ENCODE measurements around the gene GAL3ST3.
A peak's percentile ranks its signal among the peaks of the same experiment; 100 is the strongest.

DNA sequence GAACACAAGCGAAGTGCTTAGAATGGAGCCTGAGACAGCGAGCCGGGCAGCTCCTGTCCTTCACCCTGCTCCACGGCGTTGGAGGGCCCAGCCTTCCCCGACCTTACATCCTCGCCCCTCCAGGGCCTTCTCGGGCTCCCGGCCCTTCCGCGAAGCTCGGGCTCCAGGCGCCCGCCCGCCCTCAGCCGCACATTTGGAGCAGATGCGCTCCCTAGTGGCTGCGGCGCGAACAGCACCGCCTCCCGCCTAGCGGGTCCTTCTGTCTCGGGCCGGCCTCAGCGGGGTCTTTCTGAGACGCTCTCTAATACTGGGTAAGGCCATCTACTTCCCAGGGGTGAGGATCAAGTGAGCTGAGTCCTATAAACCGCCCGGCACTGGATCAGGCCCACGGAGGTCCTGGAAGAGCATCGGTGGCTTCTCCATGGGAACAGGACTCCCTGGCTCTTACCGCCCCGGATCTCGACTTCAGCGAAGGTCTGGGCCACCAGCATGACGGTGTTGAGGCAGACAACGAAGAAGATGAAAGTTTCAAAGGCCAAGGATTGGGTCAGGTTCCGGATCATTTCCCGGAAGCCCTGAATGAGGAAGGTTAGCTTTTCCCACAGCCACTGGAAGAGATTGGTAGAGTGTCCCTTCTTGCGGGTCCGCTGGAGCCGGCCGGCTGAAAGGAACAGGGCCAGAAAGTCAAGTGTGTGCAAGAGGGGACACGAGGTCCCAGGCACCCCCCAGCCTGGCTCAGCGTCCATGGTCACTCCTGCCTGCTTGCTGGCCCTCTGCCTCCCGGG lies 26.4 kb downstream of the GAL3ST3 start:
- TF ChIP-seq, protein P1, sequence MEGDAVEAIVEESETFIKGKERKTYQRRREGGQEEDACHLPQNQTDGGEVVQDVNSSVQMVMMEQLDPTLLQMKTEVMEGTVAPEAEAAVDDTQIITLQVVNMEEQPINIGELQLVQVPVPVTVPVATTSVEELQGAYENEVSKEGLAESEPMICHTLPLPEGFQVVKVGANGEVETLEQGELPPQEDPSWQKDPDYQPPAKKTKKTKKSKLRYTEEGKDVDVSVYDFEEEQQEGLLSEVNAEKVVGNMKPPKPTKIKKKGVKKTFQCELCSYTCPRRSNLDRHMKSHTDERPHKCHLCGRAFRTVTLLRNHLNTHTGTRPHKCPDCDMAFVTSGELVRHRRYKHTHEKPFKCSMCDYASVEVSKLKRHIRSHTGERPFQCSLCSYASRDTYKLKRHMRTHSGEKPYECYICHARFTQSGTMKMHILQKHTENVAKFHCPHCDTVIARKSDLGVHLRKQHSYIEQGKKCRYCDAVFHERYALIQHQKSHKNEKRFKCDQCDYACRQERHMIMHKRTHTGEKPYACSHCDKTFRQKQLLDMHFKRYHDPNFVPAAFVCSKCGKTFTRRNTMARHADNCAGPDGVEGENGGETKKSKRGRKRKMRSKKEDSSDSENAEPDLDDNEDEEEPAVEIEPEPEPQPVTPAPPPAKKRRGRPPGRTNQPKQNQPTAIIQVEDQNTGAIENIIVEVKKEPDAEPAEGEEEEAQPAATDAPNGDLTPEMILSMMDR (IDR thresholded peaks at IDR 0.05; ENCODE audit: insufficient read depth, low read depth, low read length): peak; percentile 70
- no peak for TF ChIP-seq EZH2 (IDR thresholded peaks at IDR 0.05; ENCODE audit: insufficient read depth, low read length)
